H7 (cell line): Measurements from ENCODE around the gene DUSP2. TPM values are rescaled to one million over a fixed set of nuclear protein-coding genes. Genes with fewer than 3 reads are reported as not detected.
A peak's percentile ranks its signal among the peaks of the same experiment; 100 is the strongest.

Experiments used
- DNase-seq: peaks from one replicate; pipeline ENCODE4 v3.0.0; 2012
- H3K27me3 ChIP-seq: 2 replicates; pipeline ENCODE4 v1.6.0; 2011; ENCODE audit warnings: mild to moderate bottlenecking, low read length; ENCODE audit not compliant: control insufficient read depth, insufficient read depth
- H3K36me3 ChIP-seq: replicated peaks from 2 replicates; pipeline ENCODE4 v1.5.1; 2011; ENCODE audit warnings: low read length; ENCODE audit not compliant: control insufficient read depth, insufficient read depth
- H3K4me3 ChIP-seq: 2 replicates; pipeline ENCODE4 v1.5.1; 2011; ENCODE audit warnings: low read depth, mild to moderate bottlenecking, control low read depth, low read length, moderate library complexity; ENCODE audit not compliant: insufficient read depth
- total RNA-seq: library from RNA; depleted of rRNA; stranded (reverse); fragments of >200 nt; shearing (Covaris generic); gene quantifications from 2 replicates; pipeline ENCODE4 v1.2.3, GENCODE V29; 2014; rRNA removed

DUSP2 gene
- total RNA-seq, 1 experiment from 2014 or later, result 3.6 TPM

GRCh38 chr2:96103187-96103601 lies 42.0 kb downstream of the DUSP2 start:
- H3K4me3 ChIP-seq, result no peak overlapping the region
- DNase-seq, result peak; percentile 48
- H3K36me3 ChIP-seq, result no peaks in the 10 kb centered on the region
- no peaks in the 10 kb centered on the region for H3K27me3 ChIP-seq

DNA sequence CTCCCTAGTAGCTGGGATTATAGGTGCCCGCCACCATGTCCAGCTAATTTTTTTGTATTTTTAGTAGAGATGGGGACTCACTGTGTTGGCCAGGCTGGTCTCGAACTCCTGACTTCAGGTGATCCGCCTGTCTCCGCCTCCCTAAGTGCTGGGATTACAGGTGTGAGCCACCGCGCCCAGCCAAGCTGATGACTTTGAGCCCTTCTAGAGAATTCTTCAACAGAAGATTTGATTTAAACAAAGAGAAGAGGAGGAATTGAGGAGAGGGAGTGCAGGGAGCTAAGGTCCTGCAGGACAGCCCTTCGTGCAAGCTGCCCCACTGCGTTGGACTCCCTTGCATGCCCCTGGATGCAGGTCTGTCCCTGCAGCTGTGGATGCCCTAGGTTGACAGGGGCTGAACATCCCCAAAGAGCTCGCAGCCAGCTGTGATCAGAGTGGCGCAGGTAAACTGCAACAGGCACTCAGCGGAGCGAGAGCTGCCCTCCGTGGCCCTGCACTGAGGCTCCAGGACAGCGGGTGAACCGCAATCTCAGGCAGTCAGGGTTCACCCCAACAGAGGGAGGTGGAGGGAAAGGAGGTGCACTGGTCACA lies 42.5 kb downstream of the DUSP2 start:
- peak; percentile 43 for DNase-seq
- no peak overlapping the region for H3K4me3 ChIP-seq
- H3K36me3 ChIP-seq, result no peaks in the 10 kb centered on the region
- no peaks in the 10 kb centered on the region for H3K27me3 ChIP-seq

GRCh38 chr2:96100893-96101304 lies 44.3 kb downstream of the DUSP2 start:
- Histone ChIP-seq H3K36me3 (no peaks in the 10 kb centered on the region), H3K27me3 (no peaks in the 10 kb centered on the region), H3K4me3 (no peak overlapping the region)
- DNase-seq, result peak; percentile 17

- DNase-seq, result peak; percentile 47
- Histone ChIP-seq H3K4me3 (no peak overlapping the region), H3K36me3 (no peaks in the 10 kb centered on the region), H3K27me3 (no peaks in the 10 kb centered on the region)
Measured at GRCh38 chr2:96099861-96100798, 45.1 kb downstream of the DUSP2 start.

- Histone ChIP-seq H3K36me3 (no peaks in the 10 kb centered on the region), H3K27me3 (no peaks in the 10 kb centered on the region), H3K4me3 (no peak overlapping the region)
- peak; percentile 32 for DNase-seq
Measured at GRCh38 chr2:96098900-96099590, 46.2 kb downstream of the DUSP2 start.

- no peak overlapping the region for H3K4me3 ChIP-seq
- peak; percentile 22 for DNase-seq
- no peaks in the 10 kb centered on the region for H3K27me3 ChIP-seq
- H3K36me3 ChIP-seq, result no peaks in the 10 kb centered on the region
Measured at GRCh38 chr2:96097951-96098823, 47.1 kb downstream of the DUSP2 start.

- H3K27me3 ChIP-seq, result no peaks in the 10 kb centered on the region
- DNase-seq, result no peak
- H3K36me3 ChIP-seq, result no peaks in the 10 kb centered on the region
- H3K4me3 ChIP-seq, result no peak overlapping the region
Measured at GRCh38 chr2:96097441-96097840, 47.8 kb downstream of the DUSP2 start.

DNA sequence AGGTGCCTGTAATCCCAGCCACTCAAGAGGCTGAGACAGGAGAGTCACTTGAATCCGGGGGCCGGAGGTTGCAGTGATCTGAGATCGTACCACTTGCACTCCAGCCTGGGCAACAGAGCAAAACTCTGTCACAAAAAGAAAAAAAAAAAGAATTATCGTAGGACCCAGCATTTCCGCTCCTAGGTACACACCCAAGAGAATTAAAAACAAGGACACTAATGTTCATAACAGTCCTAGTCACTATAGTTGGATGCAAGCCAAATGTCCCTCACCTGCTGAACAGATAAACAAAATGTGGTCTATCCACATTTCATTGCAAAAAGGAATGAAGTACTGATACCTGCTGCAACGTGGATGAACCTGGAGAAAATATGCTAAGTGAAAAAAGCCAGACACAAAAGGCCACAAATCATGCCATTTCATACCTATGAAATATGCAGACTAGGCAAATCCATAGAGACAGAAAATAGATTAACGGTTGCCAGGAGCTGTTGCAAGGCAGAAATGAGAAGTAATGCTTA lies 50.1 kb downstream of the DUSP2 start:
- no peak overlapping the region for H3K4me3 ChIP-seq
- H3K27me3 ChIP-seq, result no peaks in the 10 kb centered on the region
- no peak for DNase-seq

GRCh38 chr2:96093528-96093927 lies 51.7 kb downstream of the DUSP2 start:
- Histone ChIP-seq H3K4me3 (no peak overlapping the region), H3K36me3 (no peaks in the 10 kb centered on the region), H3K27me3 (no peaks in the 10 kb centered on the region)
- no peak for DNase-seq

More for the DNA sequence above, 50.1 kb downstream of the DUSP2 start:
- H3K36me3 ChIP-seq, result no peaks in the 10 kb centered on the region

Other genes with a start within 250 kb of the DUSP2 start
- gene ANKRD36C, start 153.6 kb downstream of the DUSP2 start, total RNA-seq, result 2.4 and 4.8 TPM in 2 replicates
- gene GPAT2, start 110.5 kb downstream of the DUSP2 start, total RNA-seq, result 0.14 and 0.44 TPM in 2 replicates
- gene ADRA2B, start 28.9 kb downstream of the DUSP2 start, total RNA-seq, result 1.6 and 1.9 TPM in 2 replicates
- not detected in 2 replicates for gene ASTL, start 6.9 kb downstream of the DUSP2 start, total RNA-seq
- 233 and 253 TPM in 2 replicates for gene STARD7, start 63.4 kb upstream of the DUSP2 start, total RNA-seq
- gene TMEM127, start 120.6 kb upstream of the DUSP2 start, total RNA-seq, result 13.4 and 13.8 TPM in 2 replicates
- 108 and 111 TPM in 2 replicates for gene CIAO1, start 120.8 kb upstream of the DUSP2 start, total RNA-seq
- gene SNRNP200, start 160.1 kb upstream of the DUSP2 start, total RNA-seq, result 60.5 and 73.5 TPM in 2 replicates
- 8.8 and 9.0 TPM in 2 replicates for gene ITPRIPL1, start 179.9 kb upstream of the DUSP2 start, total RNA-seq
- 37.2 and 46.4 TPM in 2 replicates for gene NCAPH, start 190.3 kb upstream of the DUSP2 start, total RNA-seq